Lung (tissue), 12 donors: Measurements from ENCODE around the gene EPAS1. TPM values are rescaled to one million over a fixed set of nuclear protein-coding genes. Genes with fewer than 3 reads are reported as not detected.

Experiments
- ATAC-seq: fragments of 200-7000 bp; cut with Tn5 transposase; one replicate; pipeline ENCODE4 v1.9.1; 2020; ENCODE audit warnings: moderate number of reproducible peaks; ENCODE audit not compliant: insufficient read depth, low FRiP score
- DNase-seq, 3 donors: peaks; one replicate each; pipeline ENCODE4 v3.0.0-alpha.2; 2013 to 2017
- H3K27ac ChIP-seq, 2 donors: one replicate each; pipeline ENCODE4 v1.5.1; 2013; ENCODE audit warnings: mild to moderate bottlenecking in 2 of 2, moderate library complexity in 2 of 2, control low read depth in 1 of 2, inconsistent platforms in 1 of 2, low read depth in 1 of 2, low read length in 1 of 2
- H3K27me3 ChIP-seq, 3 donors: one replicate each; pipeline ENCODE4 v1.5.1; 2013; ENCODE audit warnings: low read length in 2 of 3; ENCODE audit not compliant: control insufficient read depth in 3 of 3, insufficient read depth in 3 of 3
- H3K36me3 ChIP-seq, 4 donors: one replicate each; pipeline ENCODE4 v1.5.1; 2013; ENCODE audit warnings: low read length in 4 of 4, mild to moderate bottlenecking in 1 of 4, moderate library complexity in 1 of 4; ENCODE audit not compliant: control insufficient read depth in 4 of 4, insufficient read depth in 4 of 4
- H3K4me1 ChIP-seq, 5 donors: one replicate each; pipeline ENCODE4 v1.5.1; 2013; ENCODE audit warnings: low read length in 5 of 5, mild to moderate bottlenecking in 2 of 5, moderate library complexity in 1 of 5; ENCODE audit not compliant: control insufficient read depth in 5 of 5, insufficient read depth in 5 of 5
- H3K4me3 ChIP-seq: one replicate; pipeline ENCODE4 v1.5.1; 2013; ENCODE audit warnings: mild to moderate bottlenecking, control low read depth, moderate library complexity
- H3K9ac ChIP-seq, 2 donors: one replicate each; pipeline ENCODE4 v1.5.1; 2013; ENCODE audit warnings: low read length in 2 of 2, control low read depth in 1 of 2; ENCODE audit not compliant: insufficient read depth in 1 of 2
- H3K9me3 ChIP-seq, 4 donors: one replicate each; pipeline ENCODE4 v1.5.1; 2013; ENCODE audit warnings: low read length in 3 of 4, mild to moderate bottlenecking in 1 of 4, moderate library complexity in 1 of 4; ENCODE audit not compliant: control insufficient read depth in 4 of 4, insufficient read depth in 3 of 4
- CTCF ChIP-seq: IDR thresholded peaks from 2 replicates; pipeline ENCODE4 v1.5.1; 2012; ENCODE audit warnings: mild to moderate bottlenecking; ENCODE audit errors: control extremely low read depth, extremely low read depth
- WGBS, 2 donors: extraction: QIAGEN DNeasy Blood & Tissue Kit; methylation state at CpG; one replicate each; pipeline ENCODE4 v1.1.7; 2013; 5-methylcytosine and 5-hydroxymethylcytosine counted together
- polyA plus RNA-seq, 2 donors: library from polyadenylated mRNA; stranded (reverse); fragments of 200-250 nt; gene quantifications; one replicate each; pipeline ENCODE4 v1.2.1, GENCODE V29; 2013
- total RNA-seq, 2 donors: library from RNA; depleted of rRNA in 1 of 2; stranded (reverse); fragments of >200 nt in 1 of 2; gene quantifications; one replicate each; pipeline ENCODE4 v1.2.1, GENCODE V29; 2014 to 2021
- donor health status: control.
- donor health status: control.
- donor health status: Bipolar disorder and iron deficiency.
- donor health status: healthy.
- donor health status: DM: yes; HTN: yes; CAD: no.

EPAS1 gene
- total and polyA plus RNA-seq, 4 donors: 233 to 1,051 (median 381) TPM

GRCh38 chr2:46409756-46410155 is 112.5 kb downstream of the EPAS1 start:
- DNase-seq: no peak
- no peaks in the 10 kb centered on the region for H3K27me3 ChIP-seq
- no peak overlapping the region for H3K4me3 ChIP-seq
- no peaks in the 10 kb centered on the region for H3K9me3 ChIP-seq
- H3K36me3 ChIP-seq: no peaks in the 10 kb centered on the region
- peaks cover 0 to 9% (median 0%) of the 10 kb centered on the region in 5 donors for H3K4me1 ChIP-seq
- 73 to 92% methylated on average over 4 of the region's 4 CpGs for WGBS, 2 donors
- H3K9ac ChIP-seq: no peak overlapping the region
- no peak for TF ChIP-seq CTCF
- no peak for ATAC-seq
- peak overlapping the region; percentile 1 to 71 for H3K27ac ChIP-seq

DNA sequence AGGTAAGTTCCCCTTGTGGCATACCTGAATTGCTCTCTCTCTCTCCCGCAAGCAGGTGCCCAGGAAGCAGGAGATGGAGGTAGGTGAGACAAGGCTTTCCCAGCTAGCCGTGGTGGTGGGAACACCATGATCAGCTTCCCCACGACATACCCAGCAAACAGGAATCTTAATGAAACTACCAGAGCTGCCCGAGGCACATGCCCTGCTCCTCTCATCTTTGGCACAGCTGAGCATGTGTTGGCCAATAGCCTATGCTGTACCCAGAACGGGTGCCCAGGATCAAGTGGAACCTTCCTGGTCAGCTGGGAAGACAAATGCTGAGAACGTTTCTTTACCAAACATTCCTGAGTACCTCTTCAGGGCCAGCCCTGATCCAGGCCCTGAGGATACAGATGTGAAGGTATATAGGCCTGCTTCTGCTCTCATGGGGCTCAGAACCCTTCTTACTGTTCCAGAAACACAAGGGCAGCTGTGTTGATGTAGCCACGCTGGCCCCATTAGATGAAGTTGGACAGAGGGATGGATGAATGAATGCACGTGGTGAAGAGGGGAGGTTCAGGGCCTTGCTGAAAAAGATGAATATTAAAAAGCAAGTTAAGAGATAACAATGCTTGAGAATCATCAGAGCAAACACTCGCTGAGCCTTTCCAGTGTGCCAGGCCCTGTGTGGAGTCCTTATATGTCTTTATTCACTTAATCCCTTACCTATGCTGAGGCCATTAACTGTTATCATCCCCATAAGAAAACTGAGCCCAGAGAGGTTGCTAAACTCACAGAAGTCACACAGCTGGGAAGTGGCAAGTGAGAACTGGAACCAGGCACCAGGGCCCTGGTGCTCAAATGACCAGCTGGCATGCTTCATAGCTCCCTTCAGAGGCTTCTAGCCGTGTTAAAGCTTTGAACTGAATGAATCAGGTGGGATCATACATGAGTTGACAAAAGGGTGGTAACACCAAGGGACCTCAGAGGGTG is 113.4 kb downstream of the EPAS1 start:
- H3K4me1 ChIP-seq: peaks cover 0 to 9% (median 0%) of the 10 kb centered on the region in 5 donors
- no peak for TF ChIP-seq CTCF
- WGBS, 2 donors: 75 to 82% methylated on average over 10 of the region's 10 CpGs
- DNase-seq: no peak
- H3K4me3 ChIP-seq: no peak overlapping the region
- H3K9me3 ChIP-seq: no peaks in the 10 kb centered on the region
- ATAC-seq: no peak
- H3K27ac ChIP-seq: peak overlapping the region in 1 of 2 donors; percentile 52
- H3K36me3 ChIP-seq: no peaks in the 10 kb centered on the region
- no peaks in the 10 kb centered on the region for H3K27me3 ChIP-seq
- H3K9ac ChIP-seq: no peak overlapping the region

DNA sequence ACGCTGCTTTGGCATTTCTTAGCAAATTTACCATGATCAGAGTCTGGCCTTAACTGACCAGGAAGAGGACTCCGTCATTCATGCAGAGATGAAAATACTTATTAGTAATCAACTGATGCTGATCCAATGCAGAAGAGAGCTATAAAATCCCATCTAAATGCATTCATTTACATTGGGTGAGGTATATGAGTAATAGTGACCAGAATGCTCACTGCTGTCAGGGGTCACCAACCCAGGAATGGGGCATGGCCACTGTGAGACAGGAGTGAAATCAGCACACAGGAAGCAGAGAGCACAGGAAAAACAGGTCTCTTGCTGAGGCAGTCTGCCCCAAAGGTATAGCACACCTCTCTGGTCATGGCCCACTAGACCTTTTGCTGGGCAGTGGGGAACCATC is 114.0 kb downstream of the EPAS1 start:
- Histone ChIP-seq H3K9me3 (no peaks in the 10 kb centered on the region), H3K36me3 (no peaks in the 10 kb centered on the region), H3K4me3 (no peak overlapping the region), H3K27ac (no peak overlapping the region), H3K27me3 (no peaks in the 10 kb centered on the region), H3K4me1 (peaks cover 0 to 9% (median 0%) of the 10 kb centered on the region in 5 donors), H3K9ac (no peak overlapping the region)
- 91 to 99% methylated on average over 2 of the region's 2 CpGs for WGBS, 2 donors
- DNase-seq: no peak
- no peak for TF ChIP-seq CTCF
- ATAC-seq: no peak
